ENCODE measurements around the gene TMOD3.

TMOD3 gene

GRCh38 chr15:51936105-51936478 lies 106.6 kb downstream of the TMOD3 start:
- Histone ChIP-seq H3K27me3 (ENCODE audit: insufficient read depth, low read length, poor library complexity, severe bottlenecking) (no peaks in the 10 kb centered on the region), H3F3A (ENCODE audit: low read depth) (no peaks in the 10 kb centered on the region), H3K4me3 (ENCODE audit: low read length, poor library complexity, severe bottlenecking) (no peak overlapping the region), H3K4me2 (ENCODE audit: low read depth, low read length, poor library complexity, severe bottlenecking) (no peak overlapping the region), H3K9me3 (ENCODE audit: insufficient read depth, low read depth, low read length) (no peaks in the 10 kb centered on the region), H3K4me1 (ENCODE audit: insufficient read depth, low read length, poor library complexity, severe bottlenecking) (no peaks in the 10 kb centered on the region), H4K20me1 (ENCODE audit: insufficient read depth, low read length, poor library complexity, severe bottlenecking) (no peaks in the 10 kb centered on the region), H3K79me2 (ENCODE audit: insufficient read depth, low read length) (no peaks in the 10 kb centered on the region), H3K9ac (ENCODE audit: low read depth, low read length, poor library complexity, severe bottlenecking) (no peak overlapping the region), H3K9me2 (replicated peaks; ENCODE audit: low read depth, low read length) (no peaks in the 10 kb centered on the region), H3K36me3 (ENCODE audit: insufficient read depth, low read length) (peaks cover 42% of the 10 kb centered on the region), H2AFZ (ENCODE audit: low read length) (no peak overlapping the region)
- TF ChIP-seq CTCF (conservative IDR thresholded peaks at IDR 0.05; ENCODE audit: low read length) (0 out of 2 replicates have a peak, but pooled peaks have one; percentile 10), EZH2phosphoT487 (IDR thresholded peaks at IDR 0.05; ENCODE audit: borderline replicate concordance) (no peak)

- Histone ChIP-seq H3K27me3 (ENCODE audit: insufficient read depth, low read length, poor library complexity, severe bottlenecking) (no peaks in the 10 kb centered on the region), H2AFZ (ENCODE audit: low read length) (no peak overlapping the region), H3K4me2 (ENCODE audit: low read depth, low read length, poor library complexity, severe bottlenecking) (no peak overlapping the region), H3K79me2 (ENCODE audit: insufficient read depth, low read length) (no peaks in the 10 kb centered on the region), H3K36me3 (ENCODE audit: insufficient read depth, low read length) (peaks cover 58% of the 10 kb centered on the region), H3K4me1 (ENCODE audit: insufficient read depth, low read length, poor library complexity, severe bottlenecking) (no peaks in the 10 kb centered on the region), H3K9me3 (ENCODE audit: insufficient read depth, low read depth, low read length) (no peaks in the 10 kb centered on the region), H3K9me2 (replicated peaks; ENCODE audit: low read depth, low read length) (no peaks in the 10 kb centered on the region), H4K20me1 (ENCODE audit: insufficient read depth, low read length, poor library complexity, severe bottlenecking) (no peaks in the 10 kb centered on the region), H3K4me3 (ENCODE audit: low read length, poor library complexity, severe bottlenecking) (no peak overlapping the region), H3F3A (ENCODE audit: low read depth) (no peaks in the 10 kb centered on the region), H3K9ac (ENCODE audit: low read depth, low read length, poor library complexity, severe bottlenecking) (no peak overlapping the region)
- no peak for TF ChIP-seq EZH2phosphoT487 (IDR thresholded peaks at IDR 0.05; ENCODE audit: borderline replicate concordance)
Observed at GRCh38 chr15:51938286-51938685, 108.8 kb downstream of the TMOD3 start.

- H3K36me3 ChIP-seq (ENCODE audit: insufficient read depth, low read length) = peaks cover 66% of the 10 kb centered on the region
- no peak overlapping the region for H3K9ac ChIP-seq (ENCODE audit: low read depth, low read length, poor library complexity, severe bottlenecking)
- H3K27me3 ChIP-seq (ENCODE audit: insufficient read depth, low read length, poor library complexity, severe bottlenecking) = no peaks in the 10 kb centered on the region
- H3K79me2 ChIP-seq (ENCODE audit: insufficient read depth, low read length) = no peaks in the 10 kb centered on the region
- no peak overlapping the region for H2AFZ ChIP-seq (ENCODE audit: low read length)
- no peaks in the 10 kb centered on the region for H3K9me3 ChIP-seq (ENCODE audit: insufficient read depth, low read depth, low read length)
- H3K4me1 ChIP-seq (ENCODE audit: insufficient read depth, low read length, poor library complexity, severe bottlenecking) = no peaks in the 10 kb centered on the region
- H4K20me1 ChIP-seq (ENCODE audit: insufficient read depth, low read length, poor library complexity, severe bottlenecking) = no peaks in the 10 kb centered on the region
- TF ChIP-seq EZH2phosphoT487 (IDR thresholded peaks at IDR 0.05; ENCODE audit: borderline replicate concordance) = no peak
- TF ChIP-seq CTCF (conservative IDR thresholded peaks at IDR 0.05; ENCODE audit: low read length) = no peak
- H3K9me2 ChIP-seq (replicated peaks; ENCODE audit: low read depth, low read length) = no peaks in the 10 kb centered on the region
- H3K4me3 ChIP-seq (ENCODE audit: low read length, poor library complexity, severe bottlenecking) = no peak overlapping the region
- no peak overlapping the region for H3K4me2 ChIP-seq (ENCODE audit: low read depth, low read length, poor library complexity, severe bottlenecking)
- no peaks in the 10 kb centered on the region for H3F3A ChIP-seq (ENCODE audit: low read depth)
Observed at GRCh38 chr15:51939216-51939615, 109.8 kb downstream of the TMOD3 start.

- no peaks in the 10 kb centered on the region for H3K27me3 ChIP-seq (ENCODE audit: insufficient read depth, low read length, poor library complexity, severe bottlenecking)
- no peak overlapping the region for H2AFZ ChIP-seq (ENCODE audit: low read length)
- TF ChIP-seq CTCF (conservative IDR thresholded peaks at IDR 0.05; ENCODE audit: low read length) (no peak), EZH2phosphoT487 (IDR thresholded peaks at IDR 0.05; ENCODE audit: borderline replicate concordance) (no peak)
- no peak overlapping the region for H3K4me3 ChIP-seq (ENCODE audit: low read length, poor library complexity, severe bottlenecking)
- H3F3A ChIP-seq (ENCODE audit: low read depth) = no peaks in the 10 kb centered on the region
- peaks cover 84% of the 10 kb centered on the region for H3K36me3 ChIP-seq (ENCODE audit: insufficient read depth, low read length)
- no peaks in the 10 kb centered on the region for H3K4me1 ChIP-seq (ENCODE audit: insufficient read depth, low read length, poor library complexity, severe bottlenecking)
- no peak overlapping the region for H3K9ac ChIP-seq (ENCODE audit: low read depth, low read length, poor library complexity, severe bottlenecking)
- no peak overlapping the region for H3K4me2 ChIP-seq (ENCODE audit: low read depth, low read length, poor library complexity, severe bottlenecking)
- no peaks in the 10 kb centered on the region for H3K79me2 ChIP-seq (ENCODE audit: insufficient read depth, low read length)
- H4K20me1 ChIP-seq (ENCODE audit: insufficient read depth, low read length, poor library complexity, severe bottlenecking) = no peaks in the 10 kb centered on the region
- H3K9me2 ChIP-seq (replicated peaks; ENCODE audit: low read depth, low read length) = no peaks in the 10 kb centered on the region
- no peaks in the 10 kb centered on the region for H3K9me3 ChIP-seq (ENCODE audit: insufficient read depth, low read depth, low read length)
Observed at GRCh38 chr15:51947124-51947523, 117.7 kb downstream of the TMOD3 start.

Data from Loucy (cell line).